ENCODE measurements around the gene TSR3.
A peak's percentile ranks its signal among the peaks of the same experiment; 100 is the strongest.

The TSR3 gene

GRCh38 chr16:1350691-1351090, 987 bp downstream of the TSR3 start:
- DNase-seq = no peak

GRCh38 chr16:1349951-1350350, 1.7 kb downstream of the TSR3 start:
- no peak for DNase-seq

GRCh38 chr16:1349351-1349750, 2.3 kb downstream of the TSR3 start:
- no peak for DNase-seq

GRCh38 chr16:1348926-1349325, 2.8 kb downstream of the TSR3 start:
- no peak for DNase-seq

- DNase-seq = no peak
Observed at GRCh38 chr16:1348441-1348840, 3.2 kb downstream of the TSR3 start.

GRCh38 chr16:1347962-1348361, 3.7 kb downstream of the TSR3 start:
- no peak for DNase-seq

- no peak for DNase-seq
Observed at GRCh38 chr16:1347286-1347855, 4.3 kb downstream of the TSR3 start.

- no peak for DNase-seq
Observed at GRCh38 chr16:1346422-1347285, 5.0 kb downstream of the TSR3 start.

- DNase-seq = no peak
Observed at GRCh38 chr16:1345651-1346421, 5.8 kb downstream of the TSR3 start.

GRCh38 chr16:1345087-1345486, 6.6 kb downstream of the TSR3 start:
- no peak for DNase-seq

- no peak for DNase-seq
Observed at GRCh38 chr16:1344499-1344898, 7.2 kb downstream of the TSR3 start.

- DNase-seq = no peak
Observed at GRCh38 chr16:1343428-1344242, 8.0 kb downstream of the TSR3 start.

GRCh38 chr16:1342526-1343427, 8.9 kb downstream of the TSR3 start:
- DNase-seq = peak; percentile 67 to 84

- no peak for DNase-seq
Observed at GRCh38 chr16:1341495-1342420, 9.9 kb downstream of the TSR3 start.

GRCh38 chr16:1340730-1341494, 10.8 kb downstream of the TSR3 start:
- DNase-seq = no peak

GRCh38 chr16:1338855-1339675, 12.6 kb downstream of the TSR3 start:
- DNase-seq = no peak

- DNase-seq = peak; percentile 60 to 78
Observed at GRCh38 chr16:1338119-1338730, 13.5 kb downstream of the TSR3 start.

- DNase-seq = no peak
Observed at GRCh38 chr16:1337486-1337885, 14.2 kb downstream of the TSR3 start.

Data from NCI-H1930 (cell line).